Measurements from ENCODE around the gene NHSL1.

The NHSL1 gene

DNA sequence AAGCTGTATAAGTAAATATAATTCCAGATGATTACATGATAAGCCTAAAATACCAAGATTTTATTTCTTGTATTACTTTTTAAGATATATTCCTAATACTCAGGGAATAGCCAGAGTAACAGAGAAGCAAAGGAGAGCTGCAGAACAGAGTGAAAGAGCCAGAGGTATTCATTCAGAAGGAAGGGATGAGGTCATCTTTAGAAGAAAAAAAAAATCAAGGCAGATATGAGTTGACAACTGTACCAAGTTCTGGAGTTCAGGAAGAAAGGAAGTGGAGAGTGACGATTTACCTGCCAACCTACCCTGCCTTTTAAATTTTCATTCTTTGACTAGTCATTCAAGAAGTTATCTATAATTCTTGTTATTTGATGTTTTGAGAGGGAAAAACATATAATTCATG lies 28.8 kb upstream of the NHSL1 start:
- Histone ChIP-seq H3K9me3 (no peaks in the 10 kb centered on the region), H3K4me1 (ENCODE audit: control insufficient read depth in 1 of 2, insufficient read depth in 1 of 2, low read depth in 1 of 2, low read length in 1 of 2) (no peaks in the 10 kb centered on the region), H3K4me3 (ENCODE audit: low read depth in 1 of 2, low read length in 1 of 2) (no peak overlapping the region), H3K36me3 (no peaks in the 10 kb centered on the region), H3K27ac (no peak overlapping the region), H3K27me3 (no peaks in the 10 kb centered on the region)
- TF ChIP-seq, protein P1, sequence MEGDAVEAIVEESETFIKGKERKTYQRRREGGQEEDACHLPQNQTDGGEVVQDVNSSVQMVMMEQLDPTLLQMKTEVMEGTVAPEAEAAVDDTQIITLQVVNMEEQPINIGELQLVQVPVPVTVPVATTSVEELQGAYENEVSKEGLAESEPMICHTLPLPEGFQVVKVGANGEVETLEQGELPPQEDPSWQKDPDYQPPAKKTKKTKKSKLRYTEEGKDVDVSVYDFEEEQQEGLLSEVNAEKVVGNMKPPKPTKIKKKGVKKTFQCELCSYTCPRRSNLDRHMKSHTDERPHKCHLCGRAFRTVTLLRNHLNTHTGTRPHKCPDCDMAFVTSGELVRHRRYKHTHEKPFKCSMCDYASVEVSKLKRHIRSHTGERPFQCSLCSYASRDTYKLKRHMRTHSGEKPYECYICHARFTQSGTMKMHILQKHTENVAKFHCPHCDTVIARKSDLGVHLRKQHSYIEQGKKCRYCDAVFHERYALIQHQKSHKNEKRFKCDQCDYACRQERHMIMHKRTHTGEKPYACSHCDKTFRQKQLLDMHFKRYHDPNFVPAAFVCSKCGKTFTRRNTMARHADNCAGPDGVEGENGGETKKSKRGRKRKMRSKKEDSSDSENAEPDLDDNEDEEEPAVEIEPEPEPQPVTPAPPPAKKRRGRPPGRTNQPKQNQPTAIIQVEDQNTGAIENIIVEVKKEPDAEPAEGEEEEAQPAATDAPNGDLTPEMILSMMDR (IDR thresholded peaks at IDR 0.05) = no peak

GRCh38 chr6:138527411-138528088 lies 28.3 kb upstream of the NHSL1 start:
- TF ChIP-seq, protein P1 (IDR thresholded peaks at IDR 0.05) = no peak
- H3K27me3 ChIP-seq = no peaks in the 10 kb centered on the region
- no peak overlapping the region for H3K4me3 ChIP-seq (ENCODE audit: low read depth in 1 of 2, low read length in 1 of 2)
- no peaks in the 10 kb centered on the region for H3K9me3 ChIP-seq
- no peaks in the 10 kb centered on the region for H3K36me3 ChIP-seq
- H3K27ac ChIP-seq = no peak overlapping the region
- H3K4me1 ChIP-seq (ENCODE audit: control insufficient read depth in 1 of 2, insufficient read depth in 1 of 2, low read depth in 1 of 2, low read length in 1 of 2) = no peaks in the 10 kb centered on the region

DNA sequence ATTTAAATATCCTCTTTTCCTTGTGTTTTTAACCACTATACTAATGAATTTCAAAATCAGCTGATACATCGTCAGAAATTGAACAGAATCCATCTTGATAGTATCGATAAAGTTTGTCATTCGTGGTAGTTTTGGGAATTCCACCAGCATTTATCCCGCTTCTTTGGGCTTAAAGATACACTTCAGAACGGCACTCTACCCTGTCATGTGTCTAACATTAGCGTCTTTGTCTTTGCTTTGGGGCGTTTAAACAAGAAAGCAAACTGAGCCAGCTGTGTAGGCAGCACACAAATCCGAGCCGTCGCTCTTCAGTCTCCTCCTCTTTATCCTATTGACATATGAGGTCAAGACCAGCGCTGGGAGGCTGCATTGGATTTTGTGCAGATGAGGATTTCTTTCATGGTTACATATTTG lies 27.5 kb upstream of the NHSL1 start:
- Histone ChIP-seq H3K4me3 (ENCODE audit: low read depth in 1 of 2, low read length in 1 of 2) (no peak overlapping the region), H3K36me3 (no peaks in the 10 kb centered on the region), H3K4me1 (ENCODE audit: control insufficient read depth in 1 of 2, insufficient read depth in 1 of 2, low read depth in 1 of 2, low read length in 1 of 2) (peaks cover 3 to 5% of the 10 kb centered on the region in 2 experiments), H3K9me3 (no peaks in the 10 kb centered on the region), H3K27ac (no peak overlapping the region), H3K27me3 (no peaks in the 10 kb centered on the region)
- TF ChIP-seq, protein P1 (IDR thresholded peaks at IDR 0.05) = no peak

- Histone ChIP-seq H3K27ac (no peak overlapping the region), H3K9me3 (no peaks in the 10 kb centered on the region), H3K36me3 (no peaks in the 10 kb centered on the region), H3K27me3 (no peaks in the 10 kb centered on the region), H3K4me3 (ENCODE audit: low read depth in 1 of 2, low read length in 1 of 2) (no peak overlapping the region), H3K4me1 (ENCODE audit: control insufficient read depth in 1 of 2, insufficient read depth in 1 of 2, low read depth in 1 of 2, low read length in 1 of 2) (peaks cover 5 to 6% of the 10 kb centered on the region in 2 experiments)
- TF ChIP-seq, protein P1 (IDR thresholded peaks at IDR 0.05) = no peak
Measured at GRCh38 chr6:138525355-138525754, 26.1 kb upstream of the NHSL1 start.

GRCh38 chr6:138524526-138524925 lies 25.2 kb upstream of the NHSL1 start:
- TF ChIP-seq, protein P1 (IDR thresholded peaks at IDR 0.05) = no peak
- Histone ChIP-seq H3K27ac (no peak overlapping the region), H3K27me3 (no peaks in the 10 kb centered on the region), H3K9me3 (no peaks in the 10 kb centered on the region), H3K36me3 (no peaks in the 10 kb centered on the region), H3K4me3 (ENCODE audit: low read depth in 1 of 2, low read length in 1 of 2) (no peak overlapping the region), H3K4me1 (ENCODE audit: control insufficient read depth in 1 of 2, insufficient read depth in 1 of 2, low read depth in 1 of 2, low read length in 1 of 2) (peaks cover 5 to 6% of the 10 kb centered on the region in 2 experiments)
